GM18505 (cell line): ENCODE measurements around the gene RPTOR.

Source experiments
- ATAC-seq: cut with Tn5 transposase; IDR thresholded peaks from one replicate; pipeline ENCODE4 v1.9.1; 2021; ENCODE audit not compliant: unreplicated experiment
- POLR2A ChIP-seq: IDR thresholded peaks from 4 replicates; pipeline ENCODE4 v1.6.1; 2011; ENCODE audit warnings: borderline replicate concordance; ENCODE audit not compliant: insufficient read depth, insufficient read length; ENCODE audit errors: extremely low read depth

The RPTOR gene

DNA sequence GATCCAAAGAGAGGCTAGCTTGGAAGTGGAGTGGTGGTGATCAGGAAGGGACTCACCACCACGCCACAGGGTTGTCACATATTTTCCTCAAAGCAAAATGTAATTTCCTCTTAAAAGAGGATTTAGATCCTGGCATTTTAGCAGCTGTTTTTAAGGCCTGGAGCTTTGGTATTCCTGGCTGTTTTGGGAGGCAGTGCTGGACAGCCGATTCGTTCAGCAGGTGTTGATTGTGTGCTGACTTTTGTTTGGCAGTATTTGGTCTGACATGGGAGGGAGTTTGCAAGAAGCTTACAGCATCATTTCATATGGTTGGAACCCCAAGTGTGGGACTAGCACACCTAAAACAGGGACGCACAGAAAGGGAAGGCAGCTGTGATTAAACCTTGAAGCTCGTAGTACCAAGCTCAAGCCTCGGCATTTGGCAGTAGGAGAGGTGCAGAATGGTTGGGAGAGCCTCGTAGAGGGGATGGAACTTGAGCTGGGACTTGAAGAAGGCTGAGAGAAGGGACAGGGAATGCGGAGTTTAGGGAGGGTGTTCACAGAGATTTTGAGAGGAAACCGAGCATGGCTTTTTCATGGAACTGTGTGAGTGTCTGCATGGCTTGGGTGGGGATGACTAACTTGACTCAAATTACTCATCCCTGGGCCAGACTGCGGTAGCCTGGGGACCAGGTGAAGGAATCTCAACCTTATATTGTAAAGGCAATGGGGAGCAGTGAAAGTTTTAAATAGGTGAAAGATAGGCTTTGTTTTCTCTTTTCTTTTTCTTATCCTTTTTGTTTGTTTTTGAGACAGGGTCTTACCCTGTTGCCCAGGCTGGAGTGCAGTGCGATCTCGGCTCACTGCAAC lies 52.3 kb downstream of the RPTOR start:
- no peak for TF ChIP-seq POLR2A
- no peak for ATAC-seq

- no peak for TF ChIP-seq POLR2A
- no peak for ATAC-seq
Observed at GRCh38 chr17:80598813-80599545, 54.3 kb downstream of the RPTOR start.

DNA sequence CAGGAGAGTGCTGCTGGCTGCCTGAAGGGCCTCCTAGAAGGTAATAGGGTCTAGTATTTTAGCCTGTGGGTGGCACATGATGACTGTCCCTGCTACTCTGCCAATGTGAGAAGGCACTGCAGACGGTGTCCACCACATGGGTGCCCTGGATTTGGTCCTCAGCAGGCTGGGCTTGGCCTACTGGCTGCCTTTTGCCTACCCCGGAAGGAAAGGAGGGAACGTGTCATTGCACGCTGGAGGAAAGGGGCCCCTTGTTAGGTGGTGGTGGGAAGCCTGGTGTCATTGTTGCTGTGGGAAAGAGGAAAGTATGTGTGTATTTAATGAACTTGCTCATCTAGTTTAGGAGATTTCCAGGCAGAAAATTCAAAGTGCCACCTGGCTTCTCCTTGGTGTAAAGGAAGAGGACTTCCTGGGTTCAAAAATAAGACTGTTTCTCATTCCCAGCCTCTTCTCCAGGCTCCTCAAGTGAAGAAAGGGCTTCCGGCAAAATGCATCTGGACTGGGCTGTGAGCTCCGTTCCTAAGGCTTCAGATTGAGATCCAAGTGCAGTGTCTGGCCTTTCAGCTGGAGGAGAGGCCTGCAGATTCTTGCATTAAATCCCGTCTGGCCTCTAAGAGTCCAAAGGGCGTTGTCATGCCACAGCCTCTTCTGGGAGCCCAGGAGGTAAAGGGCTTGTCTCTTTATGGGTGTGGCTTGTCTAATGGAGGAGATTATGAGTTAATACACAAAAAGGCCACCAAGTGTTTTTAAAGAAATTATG lies 55.1 kb downstream of the RPTOR start:
- ATAC-seq = no peak
- no peak for TF ChIP-seq POLR2A

DNA sequence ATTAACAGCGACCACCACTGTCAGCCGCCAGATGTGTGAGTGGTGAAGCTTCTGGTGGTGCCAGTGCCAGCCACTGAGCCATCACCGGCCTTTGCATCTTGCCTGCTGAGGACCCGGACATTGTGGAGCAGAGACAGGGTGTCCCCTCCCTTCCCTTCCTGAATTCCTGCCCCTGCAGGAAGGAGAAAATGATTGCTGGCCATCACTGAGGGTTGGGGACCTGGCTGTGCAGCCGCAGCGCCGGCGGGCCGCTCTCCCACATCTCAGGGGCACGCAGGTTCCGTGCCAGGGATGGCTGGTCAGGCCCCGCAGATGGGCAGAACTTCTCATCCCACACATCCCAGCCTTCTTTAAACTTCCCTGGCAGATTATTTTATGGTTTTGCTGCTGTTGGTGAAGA lies 56.5 kb downstream of the RPTOR start:
- ATAC-seq = no peak
- TF ChIP-seq POLR2A = no peak

DNA sequence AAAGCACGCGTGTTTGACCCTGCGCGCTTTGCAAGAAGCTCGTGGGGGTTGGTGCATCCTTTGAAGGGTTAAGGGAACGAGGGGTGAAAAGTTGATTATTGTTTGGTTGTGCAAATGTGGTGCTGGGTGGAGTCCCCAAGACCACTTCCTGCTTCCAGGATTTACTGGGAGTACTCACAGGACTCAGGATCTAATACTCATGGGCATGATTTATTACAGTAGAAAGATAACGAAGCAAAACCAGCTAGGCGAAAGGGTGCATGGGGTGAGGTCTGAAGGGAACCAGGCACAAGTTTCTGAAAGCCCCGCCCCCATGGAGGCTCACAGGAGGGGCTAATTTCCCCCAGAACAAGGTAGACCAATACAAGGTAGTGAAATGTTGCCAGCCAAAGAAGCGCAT lies 58.8 kb downstream of the RPTOR start:
- no peak for ATAC-seq

DNA sequence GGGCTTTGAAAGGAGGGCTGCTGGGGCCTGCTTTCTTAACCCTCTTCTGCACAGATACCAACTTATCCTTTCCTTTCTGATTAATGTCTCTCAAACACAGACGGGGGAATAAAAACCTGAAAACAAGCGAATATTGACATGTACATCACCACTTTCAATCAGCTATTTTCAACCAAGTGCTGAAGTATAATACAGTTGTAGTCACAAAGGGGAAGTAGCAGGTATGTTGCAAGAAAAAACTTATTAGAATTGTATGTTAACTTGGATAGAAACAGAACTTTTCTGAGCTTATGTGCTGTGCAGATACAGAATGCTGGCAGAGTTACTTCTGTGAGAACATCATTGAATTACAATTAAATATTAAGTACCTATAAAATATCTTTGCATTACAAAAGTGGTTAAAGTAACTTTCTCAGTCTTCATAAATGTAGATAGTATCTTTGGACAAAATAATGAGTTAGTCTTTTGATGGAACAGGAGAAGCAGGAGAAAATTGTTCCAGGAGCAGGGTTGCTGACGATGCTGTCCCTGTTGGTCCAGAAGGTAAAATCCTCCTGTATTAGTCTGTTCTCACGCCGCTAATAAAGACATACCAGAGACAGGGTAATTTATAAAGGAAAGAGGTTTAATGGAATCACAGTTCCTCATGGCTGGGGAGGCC lies 59.5 kb downstream of the RPTOR start:
- no peak for ATAC-seq
- no peak for TF ChIP-seq POLR2A

More for the DNA sequence above, 58.8 kb downstream of the RPTOR start:
- no peak for TF ChIP-seq POLR2A

DNA sequence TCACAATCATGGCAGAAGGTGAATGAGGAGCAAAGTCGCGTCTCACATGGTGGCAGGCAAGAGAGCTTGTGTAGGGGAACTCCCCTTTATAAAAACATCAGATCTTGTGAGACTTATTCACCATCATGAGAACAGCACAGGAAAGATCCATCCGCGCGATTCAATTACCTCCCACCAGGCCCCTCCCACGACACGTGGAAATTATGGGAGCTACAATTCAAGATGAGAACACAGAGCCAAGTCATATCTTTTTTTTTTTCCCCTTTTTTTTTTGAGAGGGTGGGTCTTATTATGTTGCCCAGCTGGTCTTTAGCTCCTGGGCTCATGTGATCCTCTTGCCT lies 60.0 kb downstream of the RPTOR start:
- ATAC-seq = no peak
- no peak for TF ChIP-seq POLR2A

DNA sequence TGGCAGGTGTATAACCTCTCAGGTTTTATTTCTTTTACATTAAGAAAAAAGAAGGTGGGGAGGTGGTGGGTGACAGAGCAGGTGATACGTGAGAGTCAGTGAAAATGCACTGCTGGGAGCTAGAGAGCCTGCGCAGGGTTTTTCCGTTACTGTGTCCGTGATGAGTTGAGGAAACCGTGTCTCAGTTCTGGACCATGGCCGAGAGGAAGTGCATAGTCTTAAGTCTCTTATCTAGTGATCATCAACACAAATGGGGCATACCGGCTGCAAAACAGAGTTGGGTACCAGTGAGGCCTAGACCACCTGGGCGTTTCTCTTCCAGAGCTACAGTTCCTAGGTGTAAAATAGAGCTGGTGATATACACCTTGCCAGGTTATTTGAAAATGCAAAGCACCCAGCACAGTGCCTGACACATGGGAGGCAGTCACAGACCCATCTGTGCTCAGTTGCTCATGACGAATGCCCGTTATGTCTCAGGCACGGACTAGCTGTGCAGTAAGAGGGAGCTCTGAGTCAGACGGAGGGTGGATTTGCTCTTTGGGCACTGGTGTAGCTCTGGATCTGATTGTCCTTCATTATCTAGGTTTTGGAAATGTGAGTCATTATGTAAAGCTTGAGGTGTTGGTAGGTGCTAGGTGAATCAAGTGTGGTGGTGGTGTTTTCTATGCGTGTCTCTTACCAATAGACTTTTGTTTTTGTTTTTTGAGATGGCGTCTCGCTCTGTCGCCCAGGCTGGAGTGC lies 60.9 kb downstream of the RPTOR start:
- no peak for TF ChIP-seq POLR2A
- ATAC-seq = peak; percentile 80

- no peak for ATAC-seq
Observed at GRCh38 chr17:80608326-80608725, 63.7 kb downstream of the RPTOR start.

GRCh38 chr17:80609757-80610156 lies 65.1 kb downstream of the RPTOR start:
- no peak for ATAC-seq
- no peak for TF ChIP-seq POLR2A

More at GRCh38 chr17:80608326-80608725, 63.7 kb downstream of the RPTOR start:
- no peak for TF ChIP-seq POLR2A

DNA sequence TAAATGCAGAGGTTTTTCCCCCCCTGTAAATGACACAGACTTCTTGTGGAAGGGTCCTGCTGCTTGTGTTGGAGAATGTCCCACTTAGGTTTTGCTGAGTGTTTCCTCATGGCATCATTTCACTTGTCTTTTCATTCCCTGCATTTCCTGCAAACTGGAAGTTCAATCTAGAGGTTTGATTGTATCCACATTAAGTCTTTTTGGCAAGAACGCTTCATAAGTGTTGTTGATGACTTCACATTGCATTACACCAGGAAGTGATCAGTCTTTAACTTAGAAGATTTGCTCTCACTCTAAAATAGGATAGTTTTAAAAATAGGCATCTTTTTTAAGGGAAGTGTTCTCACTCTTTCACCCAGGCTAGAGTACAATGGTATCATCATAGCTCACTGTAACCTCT lies 67.2 kb downstream of the RPTOR start:
- TF ChIP-seq POLR2A = no peak
- ATAC-seq = no peak

DNA sequence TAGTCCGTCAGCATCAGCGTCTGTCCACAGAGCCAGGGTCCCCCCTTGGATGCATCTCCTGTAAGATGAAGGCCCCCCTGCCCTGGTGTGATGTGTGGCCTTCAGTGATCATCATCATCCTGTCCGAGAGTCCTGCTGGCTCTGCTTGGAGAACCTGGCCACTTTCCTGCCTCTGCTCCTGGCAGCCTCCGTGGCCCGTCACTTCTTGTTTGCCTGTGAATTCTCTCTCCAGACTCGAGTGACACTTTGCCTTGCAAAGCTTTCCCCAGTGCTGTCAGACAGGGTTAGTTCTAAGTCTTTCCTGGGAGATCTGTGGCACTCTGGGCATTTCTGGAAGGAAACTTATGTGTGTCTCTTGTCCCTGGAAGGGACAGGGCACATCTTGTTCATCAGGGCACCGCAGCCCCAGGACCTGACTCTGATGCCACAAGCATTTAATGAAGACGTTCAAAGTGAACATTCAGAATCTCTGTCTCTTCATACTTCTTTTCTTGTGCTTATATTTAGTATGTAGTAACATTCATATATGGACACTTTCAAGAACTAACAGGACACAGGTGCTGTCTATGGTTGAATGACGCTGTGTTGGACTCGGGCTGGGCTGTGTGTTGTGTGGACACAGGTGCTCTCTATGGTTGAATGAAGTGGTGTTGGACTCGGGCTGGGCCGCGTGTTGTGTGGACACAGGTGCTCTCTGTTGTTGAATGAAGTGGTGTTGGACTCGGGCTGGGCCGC lies 68.5 kb downstream of the RPTOR start:
- ATAC-seq = no peak
- TF ChIP-seq POLR2A = no peak
